ENCODE results near the gene RSPO3.
"Not testable (repeated sequence)": the region's sequence is repeated elsewhere in the genome, so short reads cannot be mapped to it uniquely, and the experiment has no call there.

RSPO3 gene

DNA sequence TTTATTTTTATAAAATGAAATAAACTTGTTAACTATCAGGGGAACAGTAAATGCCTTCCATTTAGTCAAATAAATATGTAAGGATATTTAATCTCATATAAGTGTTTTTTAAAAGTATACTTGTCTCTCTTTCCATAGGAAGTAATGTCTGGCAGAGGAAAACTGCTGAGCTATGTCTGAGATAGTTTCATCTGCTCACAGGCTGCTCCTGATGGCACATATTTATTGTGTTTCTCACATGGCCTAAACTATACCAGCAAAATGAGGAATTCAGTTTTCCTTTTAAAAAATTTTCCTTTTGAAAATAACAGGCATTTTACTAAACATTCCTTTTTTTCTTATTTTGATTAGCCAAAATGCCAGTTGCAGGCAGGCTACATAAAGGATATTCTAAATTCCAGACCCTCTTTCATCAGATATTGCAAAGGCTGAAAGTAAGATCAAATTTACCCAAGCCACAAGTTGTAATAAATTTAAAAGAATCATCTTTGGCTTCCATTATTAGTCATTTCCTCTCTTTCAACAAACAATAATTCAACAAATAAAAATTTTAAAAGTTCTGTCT, 88.1 kb downstream of the RSPO3 start:
- TF ChIP-seq, protein P1, sequence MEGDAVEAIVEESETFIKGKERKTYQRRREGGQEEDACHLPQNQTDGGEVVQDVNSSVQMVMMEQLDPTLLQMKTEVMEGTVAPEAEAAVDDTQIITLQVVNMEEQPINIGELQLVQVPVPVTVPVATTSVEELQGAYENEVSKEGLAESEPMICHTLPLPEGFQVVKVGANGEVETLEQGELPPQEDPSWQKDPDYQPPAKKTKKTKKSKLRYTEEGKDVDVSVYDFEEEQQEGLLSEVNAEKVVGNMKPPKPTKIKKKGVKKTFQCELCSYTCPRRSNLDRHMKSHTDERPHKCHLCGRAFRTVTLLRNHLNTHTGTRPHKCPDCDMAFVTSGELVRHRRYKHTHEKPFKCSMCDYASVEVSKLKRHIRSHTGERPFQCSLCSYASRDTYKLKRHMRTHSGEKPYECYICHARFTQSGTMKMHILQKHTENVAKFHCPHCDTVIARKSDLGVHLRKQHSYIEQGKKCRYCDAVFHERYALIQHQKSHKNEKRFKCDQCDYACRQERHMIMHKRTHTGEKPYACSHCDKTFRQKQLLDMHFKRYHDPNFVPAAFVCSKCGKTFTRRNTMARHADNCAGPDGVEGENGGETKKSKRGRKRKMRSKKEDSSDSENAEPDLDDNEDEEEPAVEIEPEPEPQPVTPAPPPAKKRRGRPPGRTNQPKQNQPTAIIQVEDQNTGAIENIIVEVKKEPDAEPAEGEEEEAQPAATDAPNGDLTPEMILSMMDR (IDR thresholded peaks at IDR 0.05; ENCODE audit: insufficient read depth, low read length, poor library complexity, severe bottlenecking), result no peak
- no peaks in the 10 kb centered on the region; the same call in 1 of the 2 replicates for H3K27me3 ChIP-seq (replicated peaks; ENCODE audit: control insufficient read depth, insufficient read depth, low read length)
- DNase-seq (ENCODE audit: extremely low read depth, insufficient read length), result no peak
- H3K4me3 ChIP-seq (replicated peaks; ENCODE audit: low read depth, low read length), result no peak overlapping the region
- H3K36me3 ChIP-seq (ENCODE audit: control insufficient read depth, insufficient read depth, low read length), result no peaks in the 10 kb centered on the region

DNA sequence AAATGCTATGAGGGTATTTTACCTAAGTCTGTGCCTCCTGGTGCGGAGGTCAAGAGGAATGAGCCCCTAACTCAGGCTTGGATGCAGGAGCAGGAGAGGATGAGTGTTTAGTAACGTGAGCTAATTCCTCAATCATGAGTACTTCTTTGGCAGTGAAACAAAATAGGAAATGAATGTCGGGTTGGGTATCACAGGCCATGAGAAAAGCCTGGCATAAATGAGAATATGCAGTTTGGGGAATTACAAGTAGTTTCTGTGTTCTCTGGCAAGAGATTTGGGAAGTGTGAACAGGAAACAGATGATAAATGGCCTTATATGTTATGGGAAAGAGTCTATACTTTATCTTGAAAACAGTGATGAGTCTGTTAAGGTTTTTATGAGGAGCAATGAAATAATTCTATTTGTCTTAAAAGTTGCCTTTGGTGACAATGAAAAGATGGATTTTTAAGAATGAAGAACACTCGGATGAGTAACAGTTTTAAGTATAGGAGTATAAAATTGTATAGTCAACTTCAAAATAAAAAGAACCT, 89.2 kb downstream of the RSPO3 start:
- Histone ChIP-seq H3K36me3 (ENCODE audit: control insufficient read depth, insufficient read depth, low read length) (no peaks in the 10 kb centered on the region), H3K27me3 (replicated peaks; ENCODE audit: control insufficient read depth, insufficient read depth, low read length) (no peaks in the 10 kb centered on the region; the same call in 1 of the 2 replicates), H3K4me3 (replicated peaks; ENCODE audit: low read depth, low read length) (no peak overlapping the region)
- TF ChIP-seq, protein P1 (IDR thresholded peaks at IDR 0.05; ENCODE audit: insufficient read depth, low read length, poor library complexity, severe bottlenecking), result no peak
- no peak for DNase-seq (ENCODE audit: extremely low read depth, insufficient read length)

DNA sequence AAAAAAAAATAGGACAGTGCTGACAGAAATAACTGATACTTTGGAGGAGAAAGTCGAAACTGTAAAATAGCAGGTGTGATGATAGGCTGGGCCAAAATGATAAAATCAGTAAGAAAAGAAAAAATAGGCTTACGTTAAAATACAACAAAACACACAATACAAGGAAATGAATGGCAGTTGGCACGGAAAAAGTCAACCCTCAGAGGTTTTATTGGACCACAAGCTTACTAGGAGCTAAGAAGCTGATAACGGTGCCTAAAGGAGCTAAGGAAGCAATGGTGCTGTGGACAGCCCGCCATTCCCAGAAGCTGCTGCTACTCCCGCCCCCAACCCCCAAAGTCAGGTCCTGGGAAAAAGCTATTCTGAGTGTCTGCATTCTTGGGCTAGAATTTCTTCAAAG, 92.3 kb downstream of the RSPO3 start:
- no peak for DNase-seq (ENCODE audit: extremely low read depth, insufficient read length)
- TF ChIP-seq, protein P1 (IDR thresholded peaks at IDR 0.05; ENCODE audit: insufficient read depth, low read length, poor library complexity, severe bottlenecking), result no peak
- no peak overlapping the region for H3K4me3 ChIP-seq (replicated peaks; ENCODE audit: low read depth, low read length)
- H3K36me3 ChIP-seq (ENCODE audit: control insufficient read depth, insufficient read depth, low read length), result no peaks in the 10 kb centered on the region
- no peaks in the 10 kb centered on the region; the same call in 1 of the 2 replicates for H3K27me3 ChIP-seq (replicated peaks; ENCODE audit: control insufficient read depth, insufficient read depth, low read length)

DNA sequence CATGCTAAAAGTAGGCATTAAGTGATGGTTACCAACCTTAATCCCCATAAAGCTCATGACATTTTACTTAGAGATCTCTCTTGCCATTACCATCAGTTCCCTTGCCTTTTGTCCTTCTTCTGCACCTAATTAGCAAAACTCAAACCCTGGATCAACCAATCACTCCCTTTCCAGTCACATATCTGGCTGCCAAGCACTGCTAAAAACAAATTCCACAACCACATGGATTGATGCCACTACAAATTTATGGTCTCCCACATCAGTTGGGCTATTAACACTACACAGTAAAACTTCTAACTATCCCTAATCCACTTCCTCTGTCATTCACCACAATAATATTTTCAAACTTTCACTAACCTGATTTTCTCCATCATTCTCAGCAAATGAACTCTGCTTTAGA, 93.9 kb downstream of the RSPO3 start:
- Histone ChIP-seq H3K4me3 (replicated peaks; ENCODE audit: low read depth, low read length) (no peak overlapping the region), H3K27me3 (replicated peaks; ENCODE audit: control insufficient read depth, insufficient read depth, low read length) (no peaks in the 10 kb centered on the region; the same call in 1 of the 2 replicates), H3K36me3 (ENCODE audit: control insufficient read depth, insufficient read depth, low read length) (no peaks in the 10 kb centered on the region)
- TF ChIP-seq, protein P1 (IDR thresholded peaks at IDR 0.05; ENCODE audit: insufficient read depth, low read length, poor library complexity, severe bottlenecking), result no peak
- no peak for DNase-seq (ENCODE audit: extremely low read depth, insufficient read length)

DNA sequence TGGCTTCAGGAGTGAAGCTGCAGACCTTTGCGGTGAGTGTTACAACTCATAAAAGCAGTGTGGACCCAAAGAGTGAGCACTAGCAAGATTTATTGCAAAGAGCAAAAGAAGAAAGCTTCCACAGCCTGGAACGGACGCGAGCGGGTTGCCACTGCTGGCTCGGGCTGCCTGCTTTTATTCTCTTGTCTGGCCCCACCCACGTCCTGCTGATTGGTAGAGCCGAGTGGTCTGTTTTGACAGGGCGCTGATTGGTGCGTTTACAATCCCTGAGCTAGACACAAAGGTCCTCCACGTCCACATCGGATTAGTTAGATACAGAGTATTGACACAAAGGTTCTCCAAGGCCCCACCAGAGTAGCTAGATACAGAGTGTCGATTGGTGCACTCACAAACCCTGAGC, 95.6 kb downstream of the RSPO3 start:
- H3K27me3 ChIP-seq (replicated peaks; ENCODE audit: control insufficient read depth, insufficient read depth, low read length); DNase-seq (ENCODE audit: extremely low read depth, insufficient read length); H3K4me3 ChIP-seq (replicated peaks; ENCODE audit: low read depth, low read length); H3K36me3 ChIP-seq (ENCODE audit: control insufficient read depth, insufficient read depth, low read length): not testable (repeated sequence)

DNA sequence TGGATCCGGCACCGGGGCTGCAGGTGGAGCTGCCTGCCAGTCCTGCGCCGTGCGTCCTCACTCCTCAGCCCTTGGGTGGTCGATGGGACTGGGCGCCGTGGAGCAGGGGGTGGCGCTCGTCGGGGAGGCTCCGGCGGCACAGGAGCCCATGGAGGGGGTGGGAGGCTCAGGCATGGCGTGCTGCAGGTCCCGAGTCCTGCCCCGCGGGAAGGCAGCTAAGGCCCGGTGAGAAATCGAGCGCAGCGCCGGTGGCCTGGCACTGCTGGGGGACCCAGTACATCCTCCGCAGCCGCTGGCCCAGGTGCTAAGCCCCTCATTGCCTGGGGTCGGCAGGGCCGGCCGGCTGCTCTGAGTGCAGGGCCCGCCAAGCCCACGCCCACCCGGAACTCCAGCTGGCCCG, 96.1 kb downstream of the RSPO3 start:
- not testable (repeated sequence) for H3K36me3 ChIP-seq (ENCODE audit: control insufficient read depth, insufficient read depth, low read length); DNase-seq (ENCODE audit: extremely low read depth, insufficient read length); H3K4me3 ChIP-seq (replicated peaks; ENCODE audit: low read depth, low read length); H3K27me3 ChIP-seq (replicated peaks; ENCODE audit: control insufficient read depth, insufficient read depth, low read length)

DNA sequence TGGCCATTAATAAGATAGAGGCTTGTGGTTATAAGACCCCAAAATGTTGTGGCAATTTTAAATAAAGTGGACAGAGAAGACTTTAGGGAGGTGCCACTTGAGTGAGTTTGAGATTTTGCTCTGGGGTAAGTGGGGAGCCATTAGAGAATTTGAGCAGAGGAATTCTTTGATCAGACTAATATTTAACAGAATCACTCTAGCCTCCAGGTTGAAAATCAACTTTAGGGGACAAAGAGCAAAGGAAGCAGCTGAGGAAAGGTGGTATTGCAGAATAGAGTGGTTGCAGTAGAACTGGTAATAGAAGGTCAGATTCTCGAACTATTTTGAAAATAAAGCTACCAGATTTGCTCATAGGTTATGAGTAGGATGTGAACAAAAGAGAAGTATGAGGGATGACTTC, 97.5 kb downstream of the RSPO3 start:
- TF ChIP-seq, protein P1 (IDR thresholded peaks at IDR 0.05; ENCODE audit: insufficient read depth, low read length, poor library complexity, severe bottlenecking), result no peak
- DNase-seq (ENCODE audit: extremely low read depth, insufficient read length), result no peak
- Histone ChIP-seq H3K27me3 (replicated peaks; ENCODE audit: control insufficient read depth, insufficient read depth, low read length) (no peaks in the 10 kb centered on the region), H3K4me3 (replicated peaks; ENCODE audit: low read depth, low read length) (no peak overlapping the region), H3K36me3 (ENCODE audit: control insufficient read depth, insufficient read depth, low read length) (no peaks in the 10 kb centered on the region)

All from GM06990 (cell line).